ENCODE data around the gene FANCL. TPM values are rescaled to one million over a fixed set of nuclear protein-coding genes. Genes with fewer than 3 reads are reported as not detected.
"Not testable (repeated sequence)": the region's sequence is repeated elsewhere in the genome, so short reads cannot be mapped to it uniquely, and the experiment has no call there.

Gene FANCL
- total and polyA plus RNA-seq, 7 donors: 7.2 to 38.3 (median 14.5) TPM

GRCh38 chr2:58195662-58196061 lies 45.5 kb downstream of the FANCL start:
- WGBS, 2 donors: 98% methylated on average over 1 of the region's 1 CpG
- H3K36me3 ChIP-seq: peaks cover 0 to 16% (median 0%) of the 10 kb centered on the region in 4 donors
- no peak for DNase-seq
- no peak overlapping the region for H3K4me3 ChIP-seq
- H3K27ac ChIP-seq: no peak overlapping the region
- no peaks in the 10 kb centered on the region for H3K9me3 ChIP-seq
- no peaks in the 10 kb centered on the region for H3K27me3 ChIP-seq
- intact Hi-C loops (cut with DNase I): no loop called here
- no peak for TF ChIP-seq POLR2AphosphoS5 (IDR thresholded peaks at IDR 0.05)
- no peak for TF ChIP-seq POLR2A (IDR thresholded peaks at IDR 0.05)
- no peak for TF ChIP-seq EP300 (IDR thresholded peaks at IDR 0.05)
- no peak for TF ChIP-seq CTCF (IDR thresholded peaks at IDR 0.05)
- no peaks in the 10 kb centered on the region for H3K4me1 ChIP-seq

GRCh38 chr2:58194458-58194857 lies 46.7 kb downstream of the FANCL start:
- Histone ChIP-seq H3K27ac (no peak overlapping the region), H3K4me1 (no peaks in the 10 kb centered on the region), H3K4me3 (no peak overlapping the region), H3K36me3 (peaks cover 0 to 16% (median 0%) of the 10 kb centered on the region in 4 donors), H3K27me3 (no peaks in the 10 kb centered on the region), H3K9me3 (no peaks in the 10 kb centered on the region)
- 65 to 87% methylated on average over 2 of the region's 2 CpGs for WGBS, 2 donors
- DNase-seq: no peak
- intact Hi-C loops (cut with DNase I): no loop called here
- TF ChIP-seq CTCF (IDR thresholded peaks at IDR 0.05) (no peak), EP300 (IDR thresholded peaks at IDR 0.05) (no peak)

- intact Hi-C loops (cut with DNase I); DNase-seq; H3K27ac ChIP-seq; H3K9me3 ChIP-seq; H3K4me1 ChIP-seq; H3K4me3 ChIP-seq; H3K27me3 ChIP-seq; H3K36me3 ChIP-seq: not testable (repeated sequence)
- WGBS, 2 donors: 91 to 97% methylated on average over 6 of the region's 6 CpGs
Observed at GRCh38 chr2:58187022-58187421, 54.1 kb downstream of the FANCL start.

- intact Hi-C loops (cut with DNase I): no loop called here
- no peak overlapping the region for H3K27ac ChIP-seq
- no peaks in the 10 kb centered on the region for H3K27me3 ChIP-seq
- H3K4me1 ChIP-seq: no peaks in the 10 kb centered on the region
- TF ChIP-seq CTCF (IDR thresholded peaks at IDR 0.05) (no peak), EP300 (IDR thresholded peaks at IDR 0.05) (no peak), POLR2A (IDR thresholded peaks at IDR 0.05) (no peak), POLR2AphosphoS5 (IDR thresholded peaks at IDR 0.05) (no peak)
- H3K36me3 ChIP-seq: peaks cover 0 to 7% (median 0%) of the 10 kb centered on the region in 4 donors
- no peak for DNase-seq
- H3K9me3 ChIP-seq: no peaks in the 10 kb centered on the region
- H3K4me3 ChIP-seq: no peak overlapping the region
- 85 to 87% methylated on average over 4 of the region's 4 CpGs for WGBS, 2 donors
Observed at GRCh38 chr2:58186501-58186900, 54.6 kb downstream of the FANCL start.

- WGBS, 2 donors: 94 to 97% methylated on average over 1 of the region's 1 CpG
- no peak for TF ChIP-seq POLR2A (IDR thresholded peaks at IDR 0.05)
- TF ChIP-seq EP300 (IDR thresholded peaks at IDR 0.05): no peak
- no peak for TF ChIP-seq CTCF (IDR thresholded peaks at IDR 0.05)
- TF ChIP-seq POLR2AphosphoS5 (IDR thresholded peaks at IDR 0.05): no peak
- intact Hi-C loops (cut with DNase I): no loop called here
Observed at GRCh38 chr2:58182527-58182926, 58.6 kb downstream of the FANCL start.

More at GRCh38 chr2:58182527-58182926, 58.6 kb downstream of the FANCL start:
- H3K9me3 ChIP-seq: no peaks in the 10 kb centered on the region
- no peaks in the 10 kb centered on the region for H3K36me3 ChIP-seq
- DNase-seq: no peak
- no peaks in the 10 kb centered on the region for H3K4me1 ChIP-seq
- H3K27me3 ChIP-seq: no peaks in the 10 kb centered on the region
- H3K27ac ChIP-seq: no peak overlapping the region
- no peak overlapping the region for H3K4me3 ChIP-seq
